Heart left ventricle (tissue), 16 donors: ENCODE results near the gene PPIB. TPM values are rescaled to one million over a fixed set of nuclear protein-coding genes. Genes with fewer than 3 reads are reported as not detected.

Source experiments
- ATAC-seq, 4 donors: fragments of 200-7000 bp; cut with Tn5 transposase; one replicate each; pipeline ENCODE4 v1.9.1; 2020 to 2022; ENCODE audit warnings: moderate library complexity in 4 of 4, mild to moderate bottlenecking in 3 of 4, moderate number of reproducible peaks in 1 of 4
- DNase-seq, 5 donors: peaks; one replicate each; pipeline ENCODE4 v3.0.0-alpha.2; 2020
- H3K27ac ChIP-seq, 12 donors: fragments of 200-600 bp; sonication (generic) in 4 of 12; one replicate each; pipeline versions ENCODE4 v1.5.0 to v1.8.0; 2016 to 2022; ENCODE audit warnings: mild to moderate bottlenecking in 2 of 12
- H3K27me3 ChIP-seq, 9 donors: fragments of 200-600 bp; sonication (generic) in 2 of 9; one replicate each; pipeline versions ENCODE4 v1.5.1 to v1.8.0; 2016 to 2022; ENCODE audit warnings: mild to moderate bottlenecking in 3 of 9
- H3K36me3 ChIP-seq, 9 donors: fragments of 200-600 bp; sonication (generic) in 2 of 9; one replicate each; pipeline versions ENCODE4 v1.5.0 to v1.8.0; 2018 to 2022; ENCODE audit warnings: mild to moderate bottlenecking in 2 of 9
- H3K4me1 ChIP-seq, 12 donors: fragments of 200-600 bp; sonication (generic) in 4 of 12; one replicate each; pipeline versions ENCODE4 v1.5.0 to v1.8.0; 2016 to 2022; ENCODE audit warnings: mild to moderate bottlenecking in 3 of 12
- H3K4me3 ChIP-seq, 12 donors: fragments of 200-600 bp; sonication (generic) in 4 of 12; one replicate each; pipeline versions ENCODE4 v1.5.0 to v1.8.0; 2017 to 2022; ENCODE audit warnings: mild to moderate bottlenecking in 9 of 12, moderate library complexity in 4 of 12
- H3K9me3 ChIP-seq, 12 donors: fragments of 200-600 bp; sonication (generic) in 4 of 12; one replicate each; pipeline versions ENCODE4 v1.5.0 to v1.8.0; 2016 to 2022; ENCODE audit warnings: mild to moderate bottlenecking in 1 of 12
- POLR2A ChIP-seq, 2 donors: fragments of 450-650 bp; IDR thresholded peaks; one replicate each; pipeline ENCODE4 v1.6.1; 2017; ENCODE audit warnings: antibody characterized with exemption in 2 of 2, mild to moderate bottlenecking in 2 of 2, moderate library complexity in 2 of 2
- WGBS, 4 donors: extraction: QIAGEN DNeasy Blood & Tissue Kit in 2 of 4; methylation state at CpG; one replicate each; pipeline versions ENCODE4 v1.1.5 to v1.1.7; 2013 to 2018; 5-methylcytosine and 5-hydroxymethylcytosine counted together
- intact Hi-C, 10 donors: fragments of 100-400 bp; cut with DNase I; formaldehyde crosslinking; loops; one replicate each; pipeline versions ENCODE4 v1.11.1 to v1.14.2; 2022
- polyA plus RNA-seq, 2 donors: library from polyadenylated mRNA; stranded (reverse); fragments of 200-250 nt; gene quantifications; one replicate each; pipeline ENCODE4 v1.2.3, GENCODE V29; 2013
- total RNA-seq, 9 donors: library from RNA; depleted of rRNA in 2 of 9; stranded (reverse); fragments of >200 nt in 2 of 9; fragmentation: NEBNext Ultra II Directional in 3 of 9; extraction: Animal tissue kit (Norgen Biotek cat#: 25700) in 3 of 9; gene quantifications; one replicate each; pipeline versions ENCODE4 v1.1.0 to v1.2.4, GENCODE V29; 2016 to 2023
- TF ChIP-seq, protein P1 (sequence below), 12 donors: fragments of 200-600 bp; sonication (generic) in 4 of 12; IDR thresholded peaks; one replicate each; pipeline versions ENCODE4 v1.5.0 to v1.8.0; 2018 to 2022; ENCODE audit warnings: antibody characterized with exemption in 12 of 12, mild to moderate bottlenecking in 5 of 12
- donor health status: ischemic (EF 13 %, LVEDD 7.1; RV severe dilation, severe dysfunction).
- donor health status: healthy with polysubstance abuse.
- donor health status: DM: no; HTN: yes; CAD: no.
- donor health status: DM: no; HTN: no; CAD: no.
- donor health status: ischemic (EF 25% LVEDD 6.9; RV normal size, moderate dysfunction).
- donor health status: ischemic (EF 25% LVEDD 5.7; RV mildly dilated, moderate dysfunction).
- donor health status: healthy.
- donor health status: DM: yes; HTN: yes; CAD: no.
- donor health status: ischemic (EF 35%, LVEDD 5.7; RV mildly dilated, moderate dysfunction).
- donor health status: nonischemic (EF 11% LVEDD 7.7; RV severe dilation, severe dysfunction).
- donor health status: DM: yes; HTN: yes; CAD: no.
- donor health status: PGD.
- donor health status: ischemic (EF 29% LVEDD 5.4; RV normal size, mild dysfunction).
- donor health status: nonischemic (EF 23%, LVEDD 6.1; RV moderate dilation, normal function).

The PPIB gene
- total and polyA plus RNA-seq, 11 donors, result 73.7 to 341 (median 116) TPM

DNA sequence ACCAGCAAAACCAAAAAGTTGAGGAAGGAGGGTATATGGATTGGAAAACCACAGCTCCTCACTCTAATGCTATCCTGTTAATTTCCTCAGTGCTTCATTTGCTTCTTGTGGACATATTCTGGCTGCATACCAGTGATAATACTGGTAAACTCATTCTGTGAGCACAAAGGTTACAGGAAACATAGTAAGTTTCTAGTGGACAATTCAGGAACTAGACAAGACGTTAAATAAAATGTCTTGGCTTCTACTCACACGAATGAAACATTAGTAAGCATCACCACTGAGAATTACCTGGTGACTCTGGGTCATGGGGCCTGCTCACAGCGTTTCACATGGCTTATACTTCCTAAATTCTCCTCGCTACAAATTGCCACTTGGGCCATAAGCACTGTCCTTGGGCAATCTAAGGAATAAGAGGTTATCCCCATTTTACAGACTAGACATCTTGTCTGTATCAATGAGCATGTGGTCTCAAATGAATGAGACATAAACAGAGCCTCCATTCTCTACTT lies 20.1 kb upstream of the PPIB start:
- no peaks in the 10 kb centered on the region for H3K27me3 ChIP-seq
- ATAC-seq (no peak), DNase-seq (no peak)
- 82 to 89% (median 87%) methylated on average over 4 of the region's 4 CpGs for WGBS, 4 donors
- H3K27ac ChIP-seq, result no peak overlapping the region
- H3K9me3 ChIP-seq, result no peaks in the 10 kb centered on the region
- no peak overlapping the region for H3K4me3 ChIP-seq
- no peak for TF ChIP-seq POLR2A (IDR thresholded peaks at IDR 0.05)
- TF ChIP-seq, protein P1, sequence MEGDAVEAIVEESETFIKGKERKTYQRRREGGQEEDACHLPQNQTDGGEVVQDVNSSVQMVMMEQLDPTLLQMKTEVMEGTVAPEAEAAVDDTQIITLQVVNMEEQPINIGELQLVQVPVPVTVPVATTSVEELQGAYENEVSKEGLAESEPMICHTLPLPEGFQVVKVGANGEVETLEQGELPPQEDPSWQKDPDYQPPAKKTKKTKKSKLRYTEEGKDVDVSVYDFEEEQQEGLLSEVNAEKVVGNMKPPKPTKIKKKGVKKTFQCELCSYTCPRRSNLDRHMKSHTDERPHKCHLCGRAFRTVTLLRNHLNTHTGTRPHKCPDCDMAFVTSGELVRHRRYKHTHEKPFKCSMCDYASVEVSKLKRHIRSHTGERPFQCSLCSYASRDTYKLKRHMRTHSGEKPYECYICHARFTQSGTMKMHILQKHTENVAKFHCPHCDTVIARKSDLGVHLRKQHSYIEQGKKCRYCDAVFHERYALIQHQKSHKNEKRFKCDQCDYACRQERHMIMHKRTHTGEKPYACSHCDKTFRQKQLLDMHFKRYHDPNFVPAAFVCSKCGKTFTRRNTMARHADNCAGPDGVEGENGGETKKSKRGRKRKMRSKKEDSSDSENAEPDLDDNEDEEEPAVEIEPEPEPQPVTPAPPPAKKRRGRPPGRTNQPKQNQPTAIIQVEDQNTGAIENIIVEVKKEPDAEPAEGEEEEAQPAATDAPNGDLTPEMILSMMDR (IDR thresholded peaks at IDR 0.05), result no peak
- peaks cover 0 to 82% (median 46%) of the 10 kb centered on the region in 9 donors for H3K36me3 ChIP-seq
- intact Hi-C loops, result no loop called here
- H3K4me1 ChIP-seq, result no peaks in the 10 kb centered on the region

DNA sequence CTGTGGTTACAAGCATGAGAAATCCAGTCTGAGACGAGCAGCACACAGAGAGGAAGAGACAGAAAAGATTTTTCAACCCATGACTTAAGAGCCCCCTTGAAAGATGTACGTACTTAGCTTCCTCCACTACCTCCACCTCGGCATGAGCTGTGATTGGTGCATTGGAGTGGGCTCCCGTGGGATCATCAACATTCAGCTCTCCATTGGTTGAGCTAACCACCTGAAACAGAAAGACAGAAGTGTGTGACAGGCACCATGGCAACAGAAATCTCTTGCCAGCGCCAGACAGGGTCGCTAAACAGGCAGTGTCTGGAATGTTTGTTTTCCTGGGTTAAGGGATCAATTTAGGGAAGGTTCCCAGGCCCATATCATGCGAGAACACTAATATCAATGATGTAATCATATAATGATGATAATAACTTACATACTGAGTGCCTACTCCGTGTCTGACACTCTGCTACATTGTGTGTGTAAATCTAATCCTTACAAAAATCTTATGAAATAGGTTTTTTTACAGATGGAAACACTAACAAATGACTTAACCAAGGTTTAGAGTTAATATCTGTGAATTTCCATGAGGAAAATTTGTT lies 17.5 kb upstream of the PPIB start:
- Histone ChIP-seq H3K9me3 (no peaks in the 10 kb centered on the region), H3K27me3 (no peaks in the 10 kb centered on the region), H3K4me3 (no peak overlapping the region), H3K36me3 (peaks cover 0 to 79% (median 54%) of the 10 kb centered on the region in 9 donors), H3K27ac (no peak overlapping the region), H3K4me1 (no peaks in the 10 kb centered on the region)
- DNase-seq (no peak), ATAC-seq (no peak)
- 71 to 79% (median 77%) methylated on average over 8 of the region's 8 CpGs for WGBS, 4 donors
- intact Hi-C loops, result no loop called here
- no peak for TF ChIP-seq POLR2A (IDR thresholded peaks at IDR 0.05)
- TF ChIP-seq, protein P1 (IDR thresholded peaks at IDR 0.05), result no peak

DNA sequence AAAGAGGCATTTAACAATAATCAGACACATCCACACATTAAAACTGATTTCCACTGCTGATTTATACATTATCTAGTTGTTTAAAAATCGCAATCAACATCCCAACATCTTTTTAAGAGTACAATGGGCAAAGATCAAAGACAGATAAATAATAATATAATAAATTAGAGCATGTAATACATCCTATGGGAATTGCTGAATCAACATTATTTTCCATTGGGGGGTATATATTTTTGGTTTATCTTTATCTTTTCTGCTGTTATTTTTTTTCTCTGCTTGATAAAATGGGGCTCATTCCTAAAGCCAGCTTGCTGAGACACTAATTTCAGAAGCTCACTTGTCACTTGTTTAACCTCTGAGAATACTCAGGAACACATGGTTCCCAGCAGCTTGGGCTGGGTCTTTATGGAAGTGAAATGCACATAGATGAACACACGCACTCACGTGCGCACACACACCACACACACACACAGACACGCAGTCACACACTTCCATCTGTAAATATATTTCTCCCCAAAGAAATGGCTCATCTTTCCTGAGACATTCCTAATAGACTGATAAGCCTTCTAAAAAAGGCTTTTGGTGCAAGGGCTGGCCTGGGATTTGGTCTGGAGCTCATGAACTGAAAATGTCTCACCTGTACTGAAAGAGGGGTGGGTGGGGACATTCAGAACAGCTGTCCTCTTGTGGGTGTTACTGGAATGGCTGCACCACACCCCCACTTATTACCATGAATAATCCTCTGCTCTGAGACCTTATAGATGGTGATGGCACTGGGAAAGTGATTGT lies 3.5 kb upstream of the PPIB start:
- ATAC-seq (no peak), DNase-seq (no peak)
- TF ChIP-seq, protein P1 (IDR thresholded peaks at IDR 0.05), result no peak
- no peak for TF ChIP-seq POLR2A (IDR thresholded peaks at IDR 0.05)
- intact Hi-C loops, result no loop called here
- H3K27me3 ChIP-seq, result no peaks in the 10 kb centered on the region
- H3K4me1 ChIP-seq, result peaks cover 2 to 26% (median 14%) of the 10 kb centered on the region in 12 donors
- WGBS, 4 donors, result 79 to 92% (median 83%) methylated on average over 5 of the region's 5 CpGs
- no peak overlapping the region for H3K27ac ChIP-seq
- no peaks in the 10 kb centered on the region for H3K9me3 ChIP-seq
- no peak overlapping the region for H3K4me3 ChIP-seq
- H3K36me3 ChIP-seq, result peaks cover 0 to 18% (median 9%) of the 10 kb centered on the region in 9 donors

DNA sequence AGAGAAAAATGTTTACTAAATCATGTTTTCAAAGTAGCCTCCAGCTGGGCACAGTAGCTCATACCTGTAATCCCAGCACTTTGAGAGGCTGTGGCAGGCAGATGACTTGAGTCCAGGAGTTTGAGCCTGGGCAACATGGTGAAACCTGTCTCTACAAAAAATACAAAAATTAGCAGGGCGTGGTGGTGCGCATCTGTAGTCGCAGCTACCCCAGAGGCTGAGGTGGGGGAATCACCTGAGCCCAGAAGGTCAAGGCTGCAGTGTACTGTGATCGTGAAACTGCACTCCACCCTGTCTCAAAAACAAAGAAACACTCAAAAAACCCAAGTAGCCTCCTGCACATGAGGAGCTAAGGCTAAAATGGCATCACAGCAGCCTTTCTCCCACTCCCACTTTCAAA lies 1.6 kb upstream of the PPIB start:
- TF ChIP-seq, protein P1 (IDR thresholded peaks at IDR 0.05), result no peak
- no peak for TF ChIP-seq POLR2A (IDR thresholded peaks at IDR 0.05)
- intact Hi-C loops, result loop anchor here in 4 of 10 donors (5.0 kb wide), 1 partner anchor 193 kb away; the partner anchor contains the start of gene CSNK1G1 (in 4 of the 4)
- WGBS, 4 donors, result 95 to 97% (median 96%) methylated on average over 4 of the region's 4 CpGs
- peaks cover 11 to 44% (median 32%) of the 10 kb centered on the region in 12 donors for H3K4me1 ChIP-seq
- peaks cover 0 to 25% (median 23%) of the 10 kb centered on the region in 9 donors for H3K36me3 ChIP-seq
- peak overlapping the region in 3 of 12 donors; percentile 91 to 95 (median 92) for H3K27ac ChIP-seq
- DNase-seq (no peak), ATAC-seq (no peak)
- H3K4me3 ChIP-seq, result no peak overlapping the region
- no peaks in the 10 kb centered on the region for H3K27me3 ChIP-seq
- no peaks in the 10 kb centered on the region for H3K9me3 ChIP-seq
